Keratinocyte (primary cell): Measurements from ENCODE around the gene ABCC4. TPM values are rescaled to one million over a fixed set of nuclear protein-coding genes. Genes with fewer than 3 reads are reported as not detected.
"Not testable (repeated sequence)": the region's sequence is repeated elsewhere in the genome, so short reads cannot be mapped to it uniquely, and the experiment has no call there.

Experiments
- DNase-seq: peaks from one replicate; pipeline ENCODE4 v3.0.0-alpha.2; 2011; ENCODE audit warnings: low read depth, missing footprints, low spot score
- FAIRE-seq: peaks from 2 replicates; lab custom pipeline; 2011; peaks lifted over from hg19 to GRCh38; lab: Jason Lieb, UNC
- H2AFZ ChIP-seq: 2 replicates; pipeline ENCODE4 v1.6.0; 2012; ENCODE audit warnings: low read length, control low read depth, inconsistent platforms; ENCODE audit not compliant: control insufficient read depth
- H3K27ac ChIP-seq: 2 replicates; pipeline ENCODE4 v1.5.1; 2011; ENCODE audit warnings: low read length; ENCODE audit not compliant: control insufficient read depth, insufficient read depth
- H3K27me3 ChIP-seq: 3 replicates; pipeline ENCODE4 v1.6.0; 2011; ENCODE audit warnings: low read length; ENCODE audit not compliant: control insufficient read depth, insufficient read depth; ENCODE audit errors: extremely low read depth
- H3K36me3 ChIP-seq, 2 experiments: 2 replicates in 1 of 2; 3 replicates in 1 of 2; pipeline ENCODE4 v1.5.1; 2011; ENCODE audit warnings: low read length in 2 of 2, mild to moderate bottlenecking in 1 of 2; ENCODE audit not compliant: control insufficient read depth in 2 of 2, insufficient read depth in 2 of 2; ENCODE audit errors: extremely low read depth in 1 of 2
- H3K4me1 ChIP-seq: 3 replicates; pipeline ENCODE4 v1.5.1; 2011; ENCODE audit warnings: low read length; ENCODE audit not compliant: control insufficient read depth, insufficient read depth; ENCODE audit errors: extremely low read depth
- H3K4me2 ChIP-seq: 3 replicates; pipeline ENCODE4 v1.6.0; 2011; ENCODE audit warnings: low read depth, low read length; ENCODE audit not compliant: control insufficient read depth, insufficient read depth; ENCODE audit errors: extremely low read depth
- H3K4me3 ChIP-seq, 3 experiments: fragments of 200-600 bp in 1 of 3; sonication (generic) in 1 of 3; 2 replicates in 2 of 3; 3 replicates in 1 of 3; pipeline ENCODE4 v1.5.1; 2011 to 2016; ENCODE audit warnings: low read length in 3 of 3, mild to moderate bottlenecking in 3 of 3, control low read depth in 2 of 3, inconsistent platforms in 1 of 3, low read depth in 1 of 3, mixed read lengths in 1 of 3, mixed run types in 1 of 3, moderate library complexity in 1 of 3; ENCODE audit not compliant: control insufficient read depth in 2 of 3, insufficient read depth in 2 of 3; ENCODE audit errors: extremely low read depth in 1 of 3
- H3K79me2 ChIP-seq: 2 replicates; pipeline ENCODE4 v1.6.0; 2012; ENCODE audit warnings: low read length; ENCODE audit not compliant: control insufficient read depth, insufficient read depth
- H3K9ac ChIP-seq: 3 replicates; pipeline ENCODE4 v1.6.0; 2011; ENCODE audit warnings: low read length; ENCODE audit not compliant: control insufficient read depth, insufficient read depth; ENCODE audit errors: extremely low read depth
- H3K9me1 ChIP-seq: 3 replicates; pipeline ENCODE4 v1.6.0; 2011; ENCODE audit warnings: low read length; ENCODE audit not compliant: control insufficient read depth, insufficient read depth; ENCODE audit errors: extremely low read depth
- H3K9me3 ChIP-seq: 2 replicates; pipeline ENCODE4 v1.5.1; 2012; ENCODE audit warnings: low read depth, low read length; ENCODE audit not compliant: control insufficient read depth
- H4K20me1 ChIP-seq: 3 replicates; pipeline ENCODE4 v1.6.0; 2011; ENCODE audit warnings: low read length; ENCODE audit not compliant: control insufficient read depth, insufficient read depth; ENCODE audit errors: extremely low read depth
- EZH2 ChIP-seq: IDR thresholded peaks from one replicate; pipeline ENCODE4 v1.6.1; 2012; ENCODE audit warnings: inconsistent platforms, mild to moderate bottlenecking, low read length, moderate library complexity
- dilution Hi-C: fragments of 300-500 bp; cut with MboI; formaldehyde crosslinking; loops from one replicate; pipeline ENCODE4 v1.7.0; 2020; ENCODE audit warnings: low sequenced_read_pairs; ENCODE audit not compliant: extremely low pct_ligation_motif_present
- polyA plus RNA-seq, 5 experiments: library from polyadenylated mRNA; depleted of rRNA in 3 of 5; stranded (reverse) in 3 of 5; stranded (forward) in 1 of 5; unstranded in 1 of 5; fragments of >200 nt; gene quantifications; 1 replicate in 1 of 5; 2 replicates in 3 of 5; 3 replicates in 1 of 5; pipeline versions ENCODE4 v1.2.1 to v1.2.3, GENCODE V29; 2011 to 2012; ENCODE audit warnings: missing spikeins in 2 of 5, low read depth in 1 of 5, low replicate concordance in 1 of 5
- TF ChIP-seq, protein P1 (sequence below), 3 experiments: IDR thresholded peaks in 1 of 3; conservative IDR thresholded peaks in 1 of 3; optimal IDR thresholded peaks in 1 of 3; 2 replicates in 2 of 3; 3 replicates in 1 of 3; pipeline versions ENCODE3 to v1.5.1; 2011; ENCODE audit warnings: low read length in 3 of 3, mild to moderate bottlenecking in 3 of 3, moderate library complexity in 2 of 3, control low read depth in 1 of 3, inconsistent platforms in 1 of 3; ENCODE audit not compliant: insufficient read depth in 2 of 3; ENCODE audit errors: extremely low read depth in 1 of 3

Gene ABCC4
- polyA plus RNA-seq, 1 donor (not counting 4 experiments of a cell fraction or from before 2014, with no cell fraction given) = 13.8 TPM

GRCh38 chr13:95192998-95193397 lies 108.3 kb downstream of the ABCC4 start:
- dilution Hi-C loops = no loop called here
- H3K36me3 ChIP-seq = peaks cover 0 to 2% of the 10 kb centered on the region in 2 experiments
- H2AFZ ChIP-seq = no peak overlapping the region
- TF ChIP-seq, protein P1, sequence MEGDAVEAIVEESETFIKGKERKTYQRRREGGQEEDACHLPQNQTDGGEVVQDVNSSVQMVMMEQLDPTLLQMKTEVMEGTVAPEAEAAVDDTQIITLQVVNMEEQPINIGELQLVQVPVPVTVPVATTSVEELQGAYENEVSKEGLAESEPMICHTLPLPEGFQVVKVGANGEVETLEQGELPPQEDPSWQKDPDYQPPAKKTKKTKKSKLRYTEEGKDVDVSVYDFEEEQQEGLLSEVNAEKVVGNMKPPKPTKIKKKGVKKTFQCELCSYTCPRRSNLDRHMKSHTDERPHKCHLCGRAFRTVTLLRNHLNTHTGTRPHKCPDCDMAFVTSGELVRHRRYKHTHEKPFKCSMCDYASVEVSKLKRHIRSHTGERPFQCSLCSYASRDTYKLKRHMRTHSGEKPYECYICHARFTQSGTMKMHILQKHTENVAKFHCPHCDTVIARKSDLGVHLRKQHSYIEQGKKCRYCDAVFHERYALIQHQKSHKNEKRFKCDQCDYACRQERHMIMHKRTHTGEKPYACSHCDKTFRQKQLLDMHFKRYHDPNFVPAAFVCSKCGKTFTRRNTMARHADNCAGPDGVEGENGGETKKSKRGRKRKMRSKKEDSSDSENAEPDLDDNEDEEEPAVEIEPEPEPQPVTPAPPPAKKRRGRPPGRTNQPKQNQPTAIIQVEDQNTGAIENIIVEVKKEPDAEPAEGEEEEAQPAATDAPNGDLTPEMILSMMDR (optimal IDR thresholded peaks at IDR 0.05 in 1 of 3, IDR thresholded peaks at IDR 0.05 in 1 of 3, conservative IDR thresholded peaks at IDR 0.05 in 1 of 3; ENCODE audit: extremely low read depth in 1 of 3, insufficient read depth in 2 of 3, low read length in 3 of 3) = no peak
- no peak for TF ChIP-seq EZH2
- H3K4me3 ChIP-seq = no peak overlapping the region
- no peak overlapping the region for H3K4me2 ChIP-seq
- no peaks in the 10 kb centered on the region for H3K9me3 ChIP-seq
- no peaks in the 10 kb centered on the region for H3K9me1 ChIP-seq
- FAIRE-seq (no peak), DNase-seq (no peak)
- H3K79me2 ChIP-seq = no peaks in the 10 kb centered on the region
- no peaks in the 10 kb centered on the region for H3K4me1 ChIP-seq
- H3K9ac ChIP-seq = no peak overlapping the region
- H3K27ac ChIP-seq = no peak overlapping the region
- H3K27me3 ChIP-seq = no peaks in the 10 kb centered on the region
- H4K20me1 ChIP-seq = no peaks in the 10 kb centered on the region

DNA sequence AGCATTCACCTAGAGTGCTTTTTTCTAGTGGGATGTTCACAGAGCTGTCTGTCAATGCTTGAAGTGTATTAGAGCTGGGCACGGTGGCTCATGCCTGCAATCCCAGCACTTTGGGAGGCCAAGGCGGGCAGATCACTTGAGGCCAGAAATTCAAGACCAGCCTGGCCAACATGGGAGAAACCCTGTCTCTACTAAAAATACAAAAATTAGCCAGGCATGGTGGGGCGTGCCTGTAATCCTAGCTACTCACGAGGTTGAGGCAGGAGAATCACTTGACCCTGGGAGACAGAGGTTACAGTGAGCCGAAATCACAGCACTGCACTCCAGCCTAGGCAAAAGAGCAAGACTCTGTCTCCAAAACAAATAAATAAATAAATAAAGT lies 108.7 kb downstream of the ABCC4 start:
- H3K4me2 ChIP-seq, H3K27me3 ChIP-seq, DNase-seq, dilution Hi-C loops, H2AFZ ChIP-seq, H3K4me1 ChIP-seq, H3K36me3 ChIP-seq, H3K27ac ChIP-seq, H4K20me1 ChIP-seq, FAIRE-seq, H3K79me2 ChIP-seq, H3K4me3 ChIP-seq, H3K9ac ChIP-seq, H3K9me3 ChIP-seq, H3K9me1 ChIP-seq: not testable (repeated sequence)

DNA sequence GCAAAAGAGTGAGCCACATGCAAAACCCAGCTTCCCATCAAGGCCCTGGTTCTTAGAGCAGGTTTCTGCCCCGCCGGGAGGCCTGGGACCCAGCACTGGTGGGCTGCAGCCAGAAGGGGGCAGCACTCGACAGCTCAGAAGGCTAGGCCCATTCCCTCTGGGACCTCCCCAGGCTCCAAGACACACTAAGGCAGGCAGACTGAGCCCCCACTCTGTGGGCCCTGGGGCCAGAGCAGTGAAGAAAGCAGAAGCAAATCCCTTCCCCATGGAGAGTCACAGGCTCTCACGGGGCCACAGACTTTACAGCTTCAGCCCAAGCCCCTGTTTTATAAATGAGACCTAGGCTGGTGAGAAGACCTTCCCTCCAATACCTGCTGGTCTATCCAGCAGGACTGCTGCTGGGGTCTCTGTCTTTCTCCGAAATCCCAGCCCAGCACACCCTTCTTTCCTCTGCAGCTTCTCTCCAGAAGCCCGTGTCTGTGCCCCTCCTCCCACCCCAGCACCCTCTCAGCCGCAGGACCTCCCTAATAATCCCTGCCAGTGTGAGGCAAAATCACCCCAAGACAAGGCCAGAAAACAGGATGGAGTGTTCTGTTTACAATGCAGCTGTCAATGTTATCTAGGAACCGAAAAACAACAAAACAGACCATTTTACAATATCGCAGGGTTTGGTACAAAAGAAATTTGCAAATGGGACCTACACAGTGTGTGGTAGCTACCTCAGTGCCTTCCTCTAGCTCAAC lies 109.3 kb downstream of the ABCC4 start:
- no peak overlapping the region for H2AFZ ChIP-seq
- H3K9me1 ChIP-seq = no peaks in the 10 kb centered on the region
- TF ChIP-seq, protein P1 (optimal IDR thresholded peaks at IDR 0.05 in 1 of 3, IDR thresholded peaks at IDR 0.05 in 1 of 3, conservative IDR thresholded peaks at IDR 0.05 in 1 of 3; ENCODE audit: extremely low read depth in 1 of 3, insufficient read depth in 2 of 3, low read length in 3 of 3) = peak; percentile 86 to 97 (median 90)
- no peak for TF ChIP-seq EZH2
- dilution Hi-C loops = no loop called here
- no peak overlapping the region for H3K4me3 ChIP-seq
- no peak overlapping the region for H3K27ac ChIP-seq
- FAIRE-seq (no peak), DNase-seq (no peak)
- H3K4me1 ChIP-seq = no peaks in the 10 kb centered on the region
- peaks cover 0 to 2% of the 10 kb centered on the region in 2 experiments for H3K36me3 ChIP-seq
- no peak overlapping the region for H3K9ac ChIP-seq
- no peaks in the 10 kb centered on the region for H3K27me3 ChIP-seq
- H3K79me2 ChIP-seq = no peaks in the 10 kb centered on the region
- no peaks in the 10 kb centered on the region for H4K20me1 ChIP-seq
- H3K4me2 ChIP-seq = no peak overlapping the region
- H3K9me3 ChIP-seq = no peaks in the 10 kb centered on the region
